ENCODE results near the gene PVALB.

Gene PVALB

GRCh38 chr22:36824655-36825054 is 7.8 kb upstream of the PVALB start (continued):
- TF ChIP-seq HOXA7 (CRISPR knock-in tag; IDR thresholded peaks at IDR 0.05; ENCODE audit: borderline replicate concordance) = no peak
- no peak for TF ChIP-seq SP3 (tag by site-specific recombination; IDR thresholded peaks at IDR 0.05)
- no peak for TF ChIP-seq PBX3 (CRISPR knock-in tag; IDR thresholded peaks at IDR 0.05)

GRCh38 chr22:36823186-36823839 is 6.5 kb upstream of the PVALB start:
- POLR2A ChIA-PET = no interaction called here
- CTCF ChIA-PET = interaction anchor here (0.9 to 1.8 kb wide), 3 partner anchors 30 to 376 kb away, joined by 3 to 7 read pairs (median 5); no protein-coding TSS in a partner anchor
- H3K36me3 ChIP-seq (ENCODE audit: control insufficient read depth in 2 of 2, insufficient read depth in 1 of 2, low read length in 2 of 2) = no peaks in the 10 kb centered on the region
- H3K9me3 ChIP-seq (ENCODE audit: control insufficient read depth, insufficient read depth, low read depth, low read length) = no peaks in the 10 kb centered on the region
- no peak overlapping the region for H3K4me3 ChIP-seq (ENCODE audit: low read depth, low read length)
- no peaks in the 10 kb centered on the region for H3K4me1 ChIP-seq (ENCODE audit: control insufficient read depth, insufficient read depth, low read length)
- peak; percentile 41; the same call in 1 of the 2 replicates for TF ChIP-seq ZBTB20 (tag by site-specific recombination; IDR thresholded peaks at IDR 0.05)
- no peak for TF ChIP-seq ZFP41 (tag by site-specific recombination; IDR thresholded peaks at IDR 0.05; ENCODE audit: borderline replicate concordance)
- H3K27ac ChIP-seq (ENCODE audit: extremely low read depth, low read depth, low read length) = no peak overlapping the region

- TF ChIP-seq ZFP69B (tag by site-specific recombination; IDR thresholded peaks at IDR 0.05) (no peak), ZNF175 (tag by site-specific recombination; IDR thresholded peaks at IDR 0.05) (no peak), KLF7 (tag by site-specific recombination; IDR thresholded peaks at IDR 0.05; ENCODE audit: borderline replicate concordance) (no peak), ZNF10 (tag by site-specific recombination; IDR thresholded peaks at IDR 0.05) (no peak), ZNF610 (tag by site-specific recombination; IDR thresholded peaks at IDR 0.05; ENCODE audit: borderline replicate concordance) (no peak), GLI2 (tag by site-specific recombination; IDR thresholded peaks at IDR 0.05; ENCODE audit: borderline replicate concordance, low read depth) (no peak), ZNF324 (tag by site-specific recombination; IDR thresholded peaks at IDR 0.05) (no peak), KLF17 (tag by site-specific recombination; IDR thresholded peaks at IDR 0.05) (no peak), SP2 (tag by site-specific recombination; IDR thresholded peaks at IDR 0.05) (no peak), WT1 (tag by site-specific recombination; IDR thresholded peaks at IDR 0.05) (no peak), ELK4 (IDR thresholded peaks at IDR 0.05; ENCODE audit: borderline replicate concordance, low read depth, low read length) (no peak), ZNF629 (tag by site-specific recombination; IDR thresholded peaks at IDR 0.05) (no peak), ZNF114 (tag by site-specific recombination; IDR thresholded peaks at IDR 0.05) (no peak)
- TF ChIP-seq, protein P1, sequence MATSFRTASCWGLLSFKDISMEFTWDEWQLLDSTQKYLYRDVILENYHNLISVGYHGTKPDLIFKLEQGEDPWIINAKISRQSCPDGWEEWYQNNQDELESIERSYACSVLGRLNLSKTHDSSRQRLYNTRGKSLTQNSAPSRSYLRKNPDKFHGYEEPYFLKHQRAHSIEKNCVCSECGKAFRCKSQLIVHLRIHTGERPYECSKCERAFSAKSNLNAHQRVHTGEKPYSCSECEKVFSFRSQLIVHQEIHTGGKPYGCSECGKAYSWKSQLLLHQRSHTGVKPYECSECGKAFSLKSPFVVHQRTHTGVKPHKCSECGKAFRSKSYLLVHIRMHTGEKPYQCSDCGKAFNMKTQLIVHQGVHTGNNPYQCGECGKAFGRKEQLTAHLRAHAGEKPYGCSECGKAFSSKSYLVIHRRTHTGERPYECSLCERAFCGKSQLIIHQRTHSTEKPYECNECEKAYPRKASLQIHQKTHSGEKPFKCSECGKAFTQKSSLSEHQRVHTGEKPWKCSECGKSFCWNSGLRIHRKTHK (tag by site-specific recombination; IDR thresholded peaks at IDR 0.05) = no peak
- TF ChIP-seq, protein P2, sequence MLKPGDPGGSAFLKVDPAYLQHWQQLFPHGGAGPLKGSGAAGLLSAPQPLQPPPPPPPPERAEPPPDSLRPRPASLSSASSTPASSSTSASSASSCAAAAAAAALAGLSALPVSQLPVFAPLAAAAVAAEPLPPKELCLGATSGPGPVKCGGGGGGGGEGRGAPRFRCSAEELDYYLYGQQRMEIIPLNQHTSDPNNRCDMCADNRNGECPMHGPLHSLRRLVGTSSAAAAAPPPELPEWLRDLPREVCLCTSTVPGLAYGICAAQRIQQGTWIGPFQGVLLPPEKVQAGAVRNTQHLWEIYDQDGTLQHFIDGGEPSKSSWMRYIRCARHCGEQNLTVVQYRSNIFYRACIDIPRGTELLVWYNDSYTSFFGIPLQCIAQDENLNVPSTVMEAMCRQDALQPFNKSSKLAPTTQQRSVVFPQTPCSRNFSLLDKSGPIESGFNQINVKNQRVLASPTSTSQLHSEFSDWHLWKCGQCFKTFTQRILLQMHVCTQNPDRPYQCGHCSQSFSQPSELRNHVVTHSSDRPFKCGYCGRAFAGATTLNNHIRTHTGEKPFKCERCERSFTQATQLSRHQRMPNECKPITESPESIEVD (tag by site-specific recombination; IDR thresholded peaks at IDR 0.05) = no peak
- TF ChIP-seq, protein P3, sequence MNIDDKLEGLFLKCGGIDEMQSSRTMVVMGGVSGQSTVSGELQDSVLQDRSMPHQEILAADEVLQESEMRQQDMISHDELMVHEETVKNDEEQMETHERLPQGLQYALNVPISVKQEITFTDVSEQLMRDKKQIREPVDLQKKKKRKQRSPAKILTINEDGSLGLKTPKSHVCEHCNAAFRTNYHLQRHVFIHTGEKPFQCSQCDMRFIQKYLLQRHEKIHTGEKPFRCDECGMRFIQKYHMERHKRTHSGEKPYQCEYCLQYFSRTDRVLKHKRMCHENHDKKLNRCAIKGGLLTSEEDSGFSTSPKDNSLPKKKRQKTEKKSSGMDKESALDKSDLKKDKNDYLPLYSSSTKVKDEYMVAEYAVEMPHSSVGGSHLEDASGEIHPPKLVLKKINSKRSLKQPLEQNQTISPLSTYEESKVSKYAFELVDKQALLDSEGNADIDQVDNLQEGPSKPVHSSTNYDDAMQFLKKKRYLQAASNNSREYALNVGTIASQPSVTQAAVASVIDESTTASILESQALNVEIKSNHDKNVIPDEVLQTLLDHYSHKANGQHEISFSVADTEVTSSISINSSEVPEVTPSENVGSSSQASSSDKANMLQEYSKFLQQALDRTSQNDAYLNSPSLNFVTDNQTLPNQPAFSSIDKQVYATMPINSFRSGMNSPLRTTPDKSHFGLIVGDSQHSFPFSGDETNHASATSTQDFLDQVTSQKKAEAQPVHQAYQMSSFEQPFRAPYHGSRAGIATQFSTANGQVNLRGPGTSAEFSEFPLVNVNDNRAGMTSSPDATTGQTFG (tag by site-specific recombination; IDR thresholded peaks at IDR 0.05; ENCODE audit: borderline replicate concordance) = no peak
- Histone ChIP-seq H3K4me3 (ENCODE audit: low read depth, low read length) (no peak overlapping the region), H3K4me1 (ENCODE audit: control insufficient read depth, insufficient read depth, low read length) (no peaks in the 10 kb centered on the region), H3K9me3 (ENCODE audit: control insufficient read depth, insufficient read depth, low read depth, low read length) (no peaks in the 10 kb centered on the region), H3K27ac (ENCODE audit: extremely low read depth, low read depth, low read length) (no peak overlapping the region), H3K36me3 (ENCODE audit: control insufficient read depth in 2 of 2, insufficient read depth in 1 of 2, low read length in 2 of 2) (no peaks in the 10 kb centered on the region)
- ChIA-PET POLR2A (interaction anchor here (0.6 kb wide), 3 partner anchors 314 to 618 kb away, joined by 3 to 4 read pairs (median 3); no protein-coding TSS in a partner anchor), CTCF (interaction anchor here (0.9 to 1.8 kb wide), 2 partner anchors 34 to 377 kb away, joined by 3 to 7 read pairs; no protein-coding TSS in a partner anchor)
Observed at GRCh38 chr22:36822581-36822980, 5.7 kb upstream of the PVALB start.

Data from HEK293 (cell line).